Pancreas (tissue), 10 donors: ENCODE results near the gene NUDT4. TPM values are rescaled to one million over a fixed set of nuclear protein-coding genes. Genes with fewer than 3 reads are reported as not detected.
A peak's percentile ranks its signal among the peaks of the same experiment; 100 is the strongest.
"Not testable (repeated sequence)": the region's sequence is repeated elsewhere in the genome, so short reads cannot be mapped to it uniquely, and the experiment has no call there.

Experiments used
- ATAC-seq, 4 donors: fragments of 200-7000 bp; cut with Tn5 transposase; one replicate each; pipeline versions ENCODE4 v1.8.0 to v1.9.1; 2020; ENCODE audit warnings: mild to moderate bottlenecking in 4 of 4, moderate library complexity in 4 of 4
- DNase-seq, 6 donors: peaks; one replicate each; pipeline ENCODE4 v3.0.0-alpha.2; 2020
- FAIRE-seq: peaks from 2 replicates; lab custom pipeline; 2012; peaks lifted over from hg19 to GRCh38; lab: Jason Lieb, UNC
- H3K27ac ChIP-seq, 4 donors: fragments of 200-600 bp; sonication (generic); 1 replicate in 3 of 4; 2 replicates in 1 of 4; pipeline versions ENCODE4 v1.5.0 to v1.8.0; 2020
- H3K27me3 ChIP-seq, 4 donors: fragments of 200-600 bp; one replicate each; pipeline ENCODE4 v1.8.0; 2021
- H3K36me3 ChIP-seq, 3 donors: fragments of 200-600 bp; sonication (generic) in 1 of 3; one replicate each; pipeline versions ENCODE4 v1.5.0 to v1.8.0; 2020 to 2021
- H3K4me1 ChIP-seq, 3 donors: fragments of 200-600 bp; one replicate each; pipeline ENCODE4 v1.8.0; 2021
- H3K4me3 ChIP-seq, 4 donors: fragments of 200-600 bp; sonication (generic) in 2 of 4; one replicate each; pipeline versions ENCODE4 v1.5.0 to v1.8.0; 2020 to 2021
- H3K9me3 ChIP-seq, 4 donors: fragments of 200-600 bp; one replicate each; pipeline ENCODE4 v1.8.0; 2021
- WGBS, 2 donors: extraction: QIAGEN DNeasy Blood & Tissue Kit; methylation state at CpG; one replicate each; pipeline ENCODE4 v1.1.7; 2013; 5-methylcytosine and 5-hydroxymethylcytosine counted together
- intact Hi-C, 3 donors: fragments of 100-400 bp; cut with DNase I; formaldehyde crosslinking; loops; one replicate each; pipeline versions ENCODE4 v1.11.1 to v1.14.2; 2022
- polyA plus RNA-seq, 2 donors: library from polyadenylated mRNA; stranded (reverse); fragments of 200-250 nt; gene quantifications; one replicate each; pipeline ENCODE4 v1.2.3, GENCODE V29; 2013
- total RNA-seq, 6 donors: library from RNA; stranded (reverse); fragmentation: NEBNext Ultra II Directional in 4 of 6; extraction: Animal tissue kit (Norgen Biotek cat#: 25700) in 4 of 6; gene quantifications; one replicate each; pipeline versions ENCODE4 v1.2.1 to v1.2.4, GENCODE V29; 2021 to 2023
- TF ChIP-seq, protein P1 (sequence below), 4 donors: fragments of 200-600 bp; sonication (generic) in 3 of 4; IDR thresholded peaks; one replicate each; pipeline versions ENCODE4 v1.5.0 to v1.8.0; 2021; ENCODE audit warnings: antibody characterized with exemption in 4 of 4
- donor health status: healthy with polysubstance abuse.
- donor health status: DM: no; HTN: no; CAD: no; lungs with moderate emphysema.
- donor health status: DM: no; HTN: no; CAD: no.
- donor health status: control.
- donor health status: control.
- donor health status: Bipolar disorder and iron deficiency.
- donor health status: DM: yes; HTN: yes; CAD: no.
- donor health status: DM: no; HTN: no; CAD: no.
- donor health status: DM: no; HTN: no; CAD: no.
- donor health status: DM: yes; HTN: yes; CAD: no.

The NUDT4 gene
- total and polyA plus RNA-seq, 8 donors, result 16.0 to 77.5 (median 45.5) TPM

DNA sequence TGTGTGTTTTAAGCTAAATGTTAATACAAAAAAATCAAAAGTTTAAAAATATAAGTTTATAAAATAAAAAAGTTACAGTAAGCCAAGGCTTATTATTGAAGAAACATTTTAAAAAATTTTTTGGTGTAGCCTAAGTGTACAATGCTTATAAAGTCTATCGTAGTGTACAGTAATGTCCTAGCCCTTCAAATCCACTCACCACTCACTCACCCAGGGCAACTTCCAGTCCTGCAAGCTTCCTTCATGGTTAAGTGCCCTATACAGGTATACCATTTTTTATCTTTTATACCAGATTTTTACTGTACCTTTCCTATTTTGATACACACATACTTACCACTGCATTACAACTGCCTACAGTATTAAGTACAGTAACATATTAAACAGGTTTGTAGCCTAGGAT lies 52.1 kb downstream of the NUDT4 start:
- H3K27ac ChIP-seq, result no peak overlapping the region
- no peaks in the 10 kb centered on the region for H3K27me3 ChIP-seq
- TF ChIP-seq, protein P1, sequence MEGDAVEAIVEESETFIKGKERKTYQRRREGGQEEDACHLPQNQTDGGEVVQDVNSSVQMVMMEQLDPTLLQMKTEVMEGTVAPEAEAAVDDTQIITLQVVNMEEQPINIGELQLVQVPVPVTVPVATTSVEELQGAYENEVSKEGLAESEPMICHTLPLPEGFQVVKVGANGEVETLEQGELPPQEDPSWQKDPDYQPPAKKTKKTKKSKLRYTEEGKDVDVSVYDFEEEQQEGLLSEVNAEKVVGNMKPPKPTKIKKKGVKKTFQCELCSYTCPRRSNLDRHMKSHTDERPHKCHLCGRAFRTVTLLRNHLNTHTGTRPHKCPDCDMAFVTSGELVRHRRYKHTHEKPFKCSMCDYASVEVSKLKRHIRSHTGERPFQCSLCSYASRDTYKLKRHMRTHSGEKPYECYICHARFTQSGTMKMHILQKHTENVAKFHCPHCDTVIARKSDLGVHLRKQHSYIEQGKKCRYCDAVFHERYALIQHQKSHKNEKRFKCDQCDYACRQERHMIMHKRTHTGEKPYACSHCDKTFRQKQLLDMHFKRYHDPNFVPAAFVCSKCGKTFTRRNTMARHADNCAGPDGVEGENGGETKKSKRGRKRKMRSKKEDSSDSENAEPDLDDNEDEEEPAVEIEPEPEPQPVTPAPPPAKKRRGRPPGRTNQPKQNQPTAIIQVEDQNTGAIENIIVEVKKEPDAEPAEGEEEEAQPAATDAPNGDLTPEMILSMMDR (IDR thresholded peaks at IDR 0.05), result no peak
- H3K9me3 ChIP-seq, result no peaks in the 10 kb centered on the region
- 75 to 85% methylated on average over 1 of the region's 1 CpG for WGBS, 2 donors
- FAIRE-seq (no peak), ATAC-seq (peak in 1 of 4 donors; percentile 24), DNase-seq (no peak)
- H3K4me1 ChIP-seq, result peaks cover 16 to 47% (median 23%) of the 10 kb centered on the region in 3 donors
- H3K4me3 ChIP-seq, result no peak overlapping the region
- no peaks in the 10 kb centered on the region for H3K36me3 ChIP-seq
- intact Hi-C loops, result no loop called here

DNA sequence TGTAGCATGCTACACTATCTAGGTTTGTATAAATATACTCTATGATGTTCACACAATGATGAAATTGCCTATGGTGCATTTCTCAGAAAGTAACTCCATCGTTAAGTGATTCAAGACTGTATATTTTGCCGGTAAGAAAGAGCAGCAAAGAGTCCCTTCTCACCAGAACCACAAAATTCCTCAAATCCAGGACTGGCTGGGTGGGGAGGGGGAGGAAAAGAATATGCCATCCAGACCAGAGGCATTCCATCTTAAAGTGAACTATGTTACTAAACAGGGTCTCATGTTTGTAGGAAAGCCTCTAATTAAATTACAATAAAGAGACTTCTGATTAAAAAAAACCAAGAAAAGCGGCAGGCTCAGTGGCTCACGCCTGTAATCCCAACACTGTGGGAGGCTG lies 52.6 kb downstream of the NUDT4 start:
- TF ChIP-seq, protein P1 (IDR thresholded peaks at IDR 0.05), result no peak
- no peak overlapping the region for H3K4me3 ChIP-seq
- intact Hi-C loops, result no loop called here
- H3K27ac ChIP-seq, result no peak overlapping the region
- H3K27me3 ChIP-seq, result no peaks in the 10 kb centered on the region
- 84 to 85% methylated on average over 4 of the region's 4 CpGs for WGBS, 2 donors
- DNase-seq, result no peak
- no peak for ATAC-seq
- FAIRE-seq, result no peak
- H3K4me1 ChIP-seq, result peaks cover 12 to 48% (median 22%) of the 10 kb centered on the region in 3 donors
- no peaks in the 10 kb centered on the region for H3K9me3 ChIP-seq
- no peaks in the 10 kb centered on the region for H3K36me3 ChIP-seq

GRCh38 chr12:93432031-93432430 lies 54.3 kb downstream of the NUDT4 start:
- H3K4me3 ChIP-seq, FAIRE-seq, ATAC-seq, intact Hi-C loops, DNase-seq, H3K27me3 ChIP-seq, H3K9me3 ChIP-seq, H3K27ac ChIP-seq, H3K36me3 ChIP-seq: not testable (repeated sequence)
- H3K4me1 ChIP-seq, result peaks cover 0 to 34% (median 14%) of the 10 kb centered on the region in 3 donors
- WGBS, 2 donors, result 89 to 92% methylated on average over 6 of the region's 6 CpGs

GRCh38 chr12:93434256-93434865 lies 56.6 kb downstream of the NUDT4 start:
- TF ChIP-seq, protein P1 (IDR thresholded peaks at IDR 0.05), result no peak
- FAIRE-seq, result peak; percentile 9
- Histone ChIP-seq H3K4me1 (peaks cover 4 to 29% (median 11%) of the 10 kb centered on the region in 3 donors), H3K4me3 (no peak overlapping the region), H3K27ac (no peak overlapping the region), H3K27me3 (no peaks in the 10 kb centered on the region), H3K36me3 (no peaks in the 10 kb centered on the region), H3K9me3 (no peaks in the 10 kb centered on the region)
- no peak for ATAC-seq
- DNase-seq, result no peak
- intact Hi-C loops, result no loop called here
- WGBS, 2 donors, result 59 to 65% methylated on average over 5 of the region's 5 CpGs

- H3K9me3 ChIP-seq, result no peaks in the 10 kb centered on the region
- H3K27ac ChIP-seq, result no peak overlapping the region
- intact Hi-C loops, result no loop called here
Measured at GRCh38 chr12:93438266-93439050, 60.7 kb downstream of the NUDT4 start.

More at GRCh38 chr12:93438266-93439050, 60.7 kb downstream of the NUDT4 start:
- Histone ChIP-seq H3K4me1 (peaks cover 0 to 31% (median 19%) of the 10 kb centered on the region in 3 donors), H3K27me3 (no peaks in the 10 kb centered on the region), H3K36me3 (no peaks in the 10 kb centered on the region), H3K4me3 (no peak overlapping the region)
- DNase-seq (no peak), ATAC-seq (no peak), FAIRE-seq (no peak)
- TF ChIP-seq, protein P1 (IDR thresholded peaks at IDR 0.05), result no peak
- 73 to 77% methylated on average over 3 of the region's 3 CpGs for WGBS, 2 donors
